HG02759 (cell line): ENCODE data around the gene SMIM33.
"Not testable (repeated sequence)": the region's sequence is repeated elsewhere in the genome, so short reads cannot be mapped to it uniquely, and the experiment has no call there.

Source experiments
- ATAC-seq: cut with Tn5 transposase; IDR thresholded peaks from one replicate; pipeline ENCODE4 v1.9.1; 2021; ENCODE audit warnings: mild to moderate bottlenecking, moderate library complexity; ENCODE audit not compliant: unreplicated experiment

Gene SMIM33

DNA sequence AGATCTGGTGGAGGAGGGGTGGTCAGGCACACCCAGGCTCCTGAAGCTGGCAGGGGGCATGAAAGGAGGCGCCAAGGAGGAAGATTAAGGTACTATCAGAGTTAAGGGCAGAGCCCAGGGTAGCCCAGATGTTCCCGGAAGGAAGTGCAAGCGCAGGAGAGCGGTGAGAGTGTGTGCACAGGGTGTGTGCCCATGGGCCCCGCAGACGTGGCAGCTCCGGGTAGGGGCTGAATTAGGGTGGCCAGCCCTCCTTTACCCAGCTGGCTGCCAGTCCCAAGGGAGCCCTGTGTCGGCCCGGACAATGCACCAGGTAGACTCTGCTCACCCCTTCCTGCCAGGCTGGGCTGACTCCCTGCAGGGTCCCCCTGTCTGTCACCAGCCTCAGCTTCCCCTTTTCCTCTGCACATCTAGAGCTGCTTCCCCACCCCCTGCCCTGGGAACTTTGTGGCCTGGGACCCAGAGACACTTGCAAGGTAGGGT is at the start of gene SMIM33:
Gene SMIM33 (plus strand): TSS at position 184 of the 480 bp plus-strand sequence. CDS start 118 bp downstream, at position 302.
- no peak for ATAC-seq

DNA sequence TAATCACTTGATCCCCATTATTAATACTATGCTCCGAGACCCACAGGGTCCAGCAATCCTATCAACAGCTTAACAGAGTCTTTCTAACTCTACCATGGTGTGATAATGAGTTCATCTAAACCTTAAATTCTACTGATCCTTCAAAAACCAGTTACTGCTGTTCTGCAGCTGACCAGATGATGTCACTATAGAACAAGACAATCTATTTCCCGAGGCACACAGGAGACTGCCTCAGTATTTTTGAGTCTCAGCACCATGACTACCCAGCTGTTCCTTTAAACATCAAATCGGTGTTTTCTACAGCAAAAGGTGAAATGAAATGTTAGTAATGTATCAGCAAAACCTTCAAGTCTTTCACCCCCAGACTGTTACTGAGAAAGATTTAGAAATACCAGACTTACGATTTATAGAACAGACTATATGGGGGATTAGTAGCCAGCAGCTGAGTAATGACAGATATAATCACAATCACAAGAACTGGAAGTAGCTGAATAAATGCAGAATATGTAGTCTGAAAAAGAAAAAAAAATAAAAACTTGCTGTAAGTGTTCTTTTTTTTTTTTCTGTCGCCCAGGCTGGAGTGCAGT is 48.4 kb upstream of the SMIM33 start:
- peak; percentile 66 for ATAC-seq

DNA sequence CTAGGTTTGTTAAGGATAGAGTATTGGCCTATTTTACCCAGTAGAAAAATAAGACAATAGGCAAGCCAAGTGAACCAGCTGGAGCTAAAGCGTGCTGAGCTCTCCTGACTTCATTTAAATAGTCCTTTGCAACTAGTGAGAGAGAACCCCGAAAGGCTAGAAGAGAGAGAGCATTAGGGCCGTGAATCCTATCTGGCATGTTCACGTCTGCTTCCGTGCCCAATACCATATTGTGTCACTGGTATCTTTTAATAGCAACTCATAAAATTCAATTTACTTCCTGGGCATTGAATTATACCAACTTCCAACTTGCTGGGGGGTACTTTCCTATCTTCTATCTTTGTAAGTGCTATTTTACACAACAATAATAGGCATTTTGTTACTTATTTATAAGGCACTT is 45.3 kb upstream of the SMIM33 start:
- no peak for ATAC-seq

DNA sequence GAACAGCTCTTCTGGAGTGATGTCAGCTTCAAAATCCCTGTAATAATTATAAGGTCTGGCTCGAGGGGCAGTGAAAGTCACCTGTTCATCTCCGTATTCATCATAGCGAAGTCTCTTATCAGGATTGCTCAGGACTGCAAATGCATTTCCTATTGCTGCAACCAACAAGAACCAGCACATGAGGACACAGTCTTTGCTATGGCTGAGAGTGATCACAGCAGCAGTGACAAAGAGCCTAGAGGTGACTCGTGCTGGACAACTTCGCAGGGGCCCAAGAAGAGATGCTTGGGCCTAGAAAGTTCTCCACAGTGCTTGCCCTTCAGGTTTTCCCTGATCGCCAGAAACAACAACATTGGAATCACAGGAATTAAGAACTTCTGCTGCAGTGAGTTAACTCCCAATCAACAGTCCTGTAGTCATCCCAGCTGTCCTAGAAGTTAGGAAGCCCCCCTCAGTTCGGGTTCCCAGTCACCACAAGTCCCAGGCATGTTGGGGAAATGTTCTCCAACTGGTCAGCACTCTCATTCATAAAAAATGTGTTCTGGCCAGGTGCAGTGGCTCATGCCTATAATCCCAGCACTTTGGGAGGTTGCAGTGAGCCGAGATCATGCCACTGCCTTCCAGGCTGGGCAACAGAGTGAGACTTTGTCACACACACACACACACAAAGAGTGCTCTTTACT is 44.5 kb upstream of the SMIM33 start:
- ATAC-seq = no peak

DNA sequence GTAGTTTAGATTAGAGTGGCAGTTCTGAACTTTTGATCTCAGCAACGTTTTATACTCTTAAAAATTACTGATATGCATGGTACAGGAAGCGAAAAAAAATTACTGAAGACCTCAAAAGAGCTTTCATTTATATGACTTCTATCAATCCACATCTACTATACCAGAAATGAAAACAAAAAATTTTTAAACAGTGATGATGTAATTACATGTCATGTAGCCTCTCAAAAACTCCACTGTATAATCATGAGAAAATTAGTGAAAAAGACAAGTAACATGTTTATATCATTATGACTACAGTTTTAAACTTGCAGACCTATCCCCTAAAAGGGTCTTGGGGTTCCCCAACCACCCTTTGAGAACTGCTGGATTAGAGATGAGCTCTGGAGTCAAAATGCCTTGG is 40.8 kb upstream of the SMIM33 start:
- ATAC-seq = no peak

DNA sequence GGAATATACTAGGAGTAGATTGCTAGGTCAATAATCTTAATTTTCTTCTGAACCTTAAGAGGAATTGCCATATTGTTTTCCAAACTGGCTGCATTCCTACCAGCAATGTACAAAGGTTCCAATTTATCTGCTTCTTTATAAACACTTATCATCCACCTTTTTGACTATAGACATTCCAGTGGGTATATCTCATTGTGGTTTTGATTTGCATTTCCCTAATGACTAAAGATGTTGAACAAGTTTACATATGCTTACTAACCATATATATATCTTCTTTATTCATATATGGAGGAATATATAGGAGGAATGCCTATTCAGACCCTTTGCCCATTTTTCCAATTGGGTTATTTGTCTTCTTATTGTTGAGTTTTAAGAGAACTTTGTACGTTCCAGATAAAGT is 39.1 kb upstream of the SMIM33 start:
- no peak for ATAC-seq

DNA sequence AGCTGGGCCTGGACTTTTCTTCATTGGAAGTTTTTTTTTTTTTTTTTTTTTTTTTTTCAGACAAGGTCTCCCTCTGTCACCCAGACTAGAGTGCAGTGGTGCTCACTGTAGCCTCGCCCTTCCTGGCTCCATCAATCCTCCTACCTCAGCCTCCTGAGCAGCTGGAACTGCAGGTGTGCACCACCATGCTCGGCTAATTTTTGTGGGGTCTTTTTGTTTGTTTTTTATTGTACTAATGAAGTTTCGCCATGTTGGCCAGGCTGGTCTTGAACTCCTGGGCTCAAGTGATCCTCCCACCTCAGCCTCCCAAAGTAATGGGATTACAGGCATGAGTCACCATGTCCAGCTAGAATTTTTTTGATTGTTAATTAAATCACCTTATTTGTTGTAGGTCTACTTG is 35.1 kb upstream of the SMIM33 start:
- ATAC-seq = no peak

DNA sequence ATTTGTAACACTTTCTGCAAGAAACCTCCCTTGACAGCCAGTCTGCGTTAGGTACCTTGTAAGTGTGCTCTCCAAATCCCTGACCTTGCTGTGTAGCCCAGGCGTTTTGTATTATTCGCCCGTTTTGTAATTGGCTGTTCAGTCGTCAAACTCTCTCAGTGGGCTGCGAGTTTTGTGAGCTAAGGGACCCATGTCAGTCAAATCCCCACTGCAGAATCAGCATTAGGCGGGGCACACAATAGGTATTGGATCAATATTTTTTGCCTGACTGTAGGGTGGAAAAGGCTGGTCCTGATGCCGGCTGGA is 32.1 kb upstream of the SMIM33 start:
- no peak for ATAC-seq

DNA sequence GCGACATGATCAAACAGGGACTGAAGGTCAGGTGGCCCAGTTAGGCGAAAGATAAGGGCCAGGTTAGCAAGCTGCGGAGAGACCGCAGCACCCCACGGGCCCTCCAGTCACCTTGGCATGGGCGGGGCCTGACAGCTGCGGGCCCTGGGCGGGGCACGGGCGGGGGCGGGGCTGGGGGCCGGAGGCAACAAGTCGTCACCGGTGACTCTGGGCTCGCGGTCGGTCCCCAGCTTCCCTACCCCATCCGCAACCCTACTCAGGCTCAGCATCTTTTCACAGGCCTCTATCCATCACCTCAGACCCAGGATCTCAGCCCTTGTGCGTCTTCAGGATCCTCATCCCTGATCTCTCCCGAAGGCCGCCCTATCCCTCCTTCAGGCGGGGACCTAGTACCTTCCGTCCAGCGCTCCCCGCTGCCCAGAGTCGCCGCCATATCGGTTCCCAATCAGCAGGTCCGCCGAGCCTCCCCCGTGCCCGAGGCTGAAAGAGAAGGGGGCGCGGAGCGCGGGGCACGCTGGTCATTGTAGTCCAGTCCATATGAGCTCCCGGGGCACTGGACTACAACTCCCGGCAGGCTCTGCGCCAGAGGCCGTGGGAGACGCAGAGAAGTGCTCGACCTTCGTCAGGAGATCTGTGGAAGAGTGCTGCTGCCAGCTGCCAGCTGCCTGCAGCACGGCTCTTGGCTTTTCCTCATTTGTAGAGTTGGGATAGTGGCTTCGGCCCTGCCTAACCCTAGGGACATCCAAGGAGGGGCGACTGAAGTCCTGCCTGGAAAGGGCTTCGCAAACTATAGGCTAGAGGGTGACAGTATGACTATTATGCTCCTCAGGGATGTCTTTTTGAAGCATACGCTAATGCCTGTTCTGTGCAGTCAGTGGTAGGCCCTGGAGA is 31.5 kb upstream of the SMIM33 start, which contains the start of gene DNAJC18:
Gene DNAJC18 (minus strand): TSS at position 513 of the 891 bp plus-strand sequence. CDS start 80 bp downstream, at position 433.
- peak; percentile 89 for ATAC-seq

DNA sequence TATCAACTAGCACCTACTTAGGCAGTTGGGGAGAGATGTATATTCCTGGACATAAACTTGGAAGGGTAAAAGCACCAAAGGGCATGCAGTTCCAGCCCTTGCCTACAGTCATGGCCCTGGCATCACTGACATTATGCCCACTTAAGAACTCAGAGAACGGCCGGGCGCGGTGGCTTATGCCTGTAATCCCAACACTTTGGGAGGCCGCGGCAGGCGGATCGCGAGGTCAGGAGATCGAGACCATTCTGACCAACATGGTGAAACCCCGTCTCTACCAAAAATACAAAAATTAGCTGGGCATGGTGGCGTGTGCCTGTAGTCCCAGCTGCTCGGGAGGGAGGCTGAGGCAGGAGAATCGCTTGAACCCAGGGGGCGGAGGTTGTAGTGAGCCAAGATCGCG is 30.4 kb upstream of the SMIM33 start:
- ATAC-seq = not testable (repeated sequence)

DNA sequence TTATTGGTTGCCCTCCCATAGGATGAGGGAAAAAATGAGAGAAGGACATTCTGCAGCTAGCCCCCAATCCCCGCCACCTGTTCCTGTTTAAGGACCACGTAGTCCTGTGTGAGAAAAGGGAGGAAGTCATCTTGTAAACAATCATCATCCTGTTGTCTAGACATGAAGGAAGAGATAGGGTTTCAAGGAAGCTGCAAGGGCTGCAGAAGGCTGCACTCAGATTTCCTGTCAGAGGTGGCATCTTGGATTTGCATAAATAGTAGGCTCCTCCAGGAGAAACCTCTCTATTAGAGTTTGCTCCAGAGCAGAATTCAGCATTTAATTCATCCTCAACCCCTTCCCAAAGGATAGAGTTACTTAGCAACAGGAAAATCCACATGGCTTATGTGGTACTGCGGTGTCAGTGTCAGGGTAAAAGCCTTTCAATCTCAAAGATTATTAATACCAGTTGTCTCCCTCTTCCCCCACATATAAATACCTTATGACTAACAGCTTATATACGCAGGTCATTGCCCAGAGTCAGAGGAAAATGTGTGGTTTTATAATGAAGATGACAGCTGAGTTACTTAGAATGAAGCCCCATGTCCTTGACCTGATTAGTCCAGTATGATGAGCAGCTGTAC is 26.9 kb upstream of the SMIM33 start:
- ATAC-seq = no peak

DNA sequence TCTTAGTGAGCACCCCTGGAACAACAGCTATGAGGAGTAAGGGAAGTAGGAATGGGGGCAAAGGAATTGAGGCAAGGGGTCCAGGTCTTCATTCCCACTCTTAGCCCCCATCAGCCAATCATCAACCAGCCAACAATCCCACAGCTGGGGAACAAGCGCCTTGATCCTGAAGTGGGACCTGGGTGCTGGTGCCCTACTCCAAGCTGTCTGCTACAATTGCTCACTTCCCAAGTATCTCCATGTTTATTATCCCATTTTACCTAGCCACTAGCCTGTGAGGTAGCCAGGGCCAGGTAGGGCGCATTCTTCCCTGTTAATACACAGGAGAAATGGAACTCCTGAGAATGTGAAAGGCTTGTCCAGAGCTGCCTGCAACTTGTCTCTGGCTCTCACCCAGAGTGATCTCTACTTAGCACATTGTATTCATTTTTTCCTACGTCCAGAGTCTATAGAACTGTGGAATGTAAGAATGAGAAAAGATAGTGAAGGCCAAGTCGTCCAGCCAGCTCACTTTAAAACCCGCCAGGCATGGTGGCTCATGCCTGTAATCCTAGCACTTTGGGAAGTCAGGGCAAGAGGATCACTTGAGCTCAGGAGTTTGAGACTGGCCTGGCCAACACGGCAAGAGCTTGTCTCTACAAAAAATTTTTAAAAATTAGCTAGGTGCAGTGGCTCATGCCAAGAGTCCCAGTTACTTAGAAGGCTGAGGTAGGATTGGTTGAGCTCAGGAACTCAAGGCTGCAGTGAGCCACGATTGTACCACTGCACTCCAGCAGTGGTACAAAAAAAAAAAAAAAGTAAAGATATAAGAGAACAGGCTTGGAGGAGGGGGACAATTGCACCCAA is 25.3 kb upstream of the SMIM33 start:
- no peak for ATAC-seq

DNA sequence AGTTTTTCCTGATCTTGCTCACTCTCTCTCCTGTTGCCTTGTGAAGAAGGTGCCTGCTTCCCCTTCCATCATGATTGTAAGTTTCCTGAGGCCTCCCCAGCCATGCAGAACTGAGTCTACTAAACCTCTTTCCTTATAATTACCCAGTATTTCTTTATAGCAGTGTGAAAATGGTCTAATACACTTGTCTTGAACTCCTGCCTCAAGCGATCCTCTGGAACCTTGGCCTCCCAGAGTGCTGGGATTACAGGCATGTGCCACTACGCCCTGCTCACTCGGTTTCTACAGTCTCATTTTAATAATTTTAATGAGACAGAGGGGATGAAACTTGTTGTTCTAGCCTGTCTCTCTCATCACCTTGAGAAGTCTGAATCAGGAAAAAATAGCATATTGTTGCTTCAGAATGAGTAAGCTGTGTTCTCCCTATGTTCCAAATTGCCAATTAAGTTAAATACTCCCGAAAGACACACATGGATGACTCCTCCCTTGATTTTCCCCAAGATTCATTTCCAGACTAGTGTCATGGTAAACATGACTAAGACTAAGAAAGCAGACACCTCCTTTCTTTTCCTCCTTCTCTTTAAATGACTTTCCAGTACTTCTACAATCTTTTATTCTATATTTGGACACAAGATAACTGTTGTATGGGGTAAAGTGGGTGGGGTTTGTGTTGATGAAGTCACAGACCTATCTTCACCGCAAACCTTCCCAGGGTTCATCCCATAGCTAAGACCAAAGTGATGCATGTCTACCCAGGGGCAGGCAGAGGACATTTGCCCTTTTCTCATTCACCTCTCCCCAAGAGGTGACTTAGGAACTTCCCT is 23.6 kb upstream of the SMIM33 start:
- ATAC-seq = peak; percentile 70

DNA sequence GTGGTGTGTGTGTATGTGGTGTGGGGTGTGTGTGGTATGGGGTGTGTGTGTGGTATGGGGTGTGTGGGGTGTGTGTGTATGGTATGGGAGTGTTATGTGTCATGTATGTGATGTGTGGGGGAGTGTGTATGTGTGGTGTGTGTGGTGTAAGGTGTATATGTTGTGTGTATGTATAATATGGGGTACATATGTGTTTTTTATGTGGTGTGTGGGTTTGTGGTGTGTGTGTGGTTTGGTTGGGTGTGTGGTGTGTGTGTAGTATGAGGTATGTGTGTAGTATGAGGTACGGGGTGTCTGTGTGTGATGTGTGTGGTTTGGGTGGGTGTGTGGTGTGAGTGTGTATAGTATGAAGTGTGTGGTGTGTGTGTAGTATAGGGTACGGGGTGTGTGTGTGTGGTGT is 19.6 kb upstream of the SMIM33 start:
- ATAC-seq = no peak

DNA sequence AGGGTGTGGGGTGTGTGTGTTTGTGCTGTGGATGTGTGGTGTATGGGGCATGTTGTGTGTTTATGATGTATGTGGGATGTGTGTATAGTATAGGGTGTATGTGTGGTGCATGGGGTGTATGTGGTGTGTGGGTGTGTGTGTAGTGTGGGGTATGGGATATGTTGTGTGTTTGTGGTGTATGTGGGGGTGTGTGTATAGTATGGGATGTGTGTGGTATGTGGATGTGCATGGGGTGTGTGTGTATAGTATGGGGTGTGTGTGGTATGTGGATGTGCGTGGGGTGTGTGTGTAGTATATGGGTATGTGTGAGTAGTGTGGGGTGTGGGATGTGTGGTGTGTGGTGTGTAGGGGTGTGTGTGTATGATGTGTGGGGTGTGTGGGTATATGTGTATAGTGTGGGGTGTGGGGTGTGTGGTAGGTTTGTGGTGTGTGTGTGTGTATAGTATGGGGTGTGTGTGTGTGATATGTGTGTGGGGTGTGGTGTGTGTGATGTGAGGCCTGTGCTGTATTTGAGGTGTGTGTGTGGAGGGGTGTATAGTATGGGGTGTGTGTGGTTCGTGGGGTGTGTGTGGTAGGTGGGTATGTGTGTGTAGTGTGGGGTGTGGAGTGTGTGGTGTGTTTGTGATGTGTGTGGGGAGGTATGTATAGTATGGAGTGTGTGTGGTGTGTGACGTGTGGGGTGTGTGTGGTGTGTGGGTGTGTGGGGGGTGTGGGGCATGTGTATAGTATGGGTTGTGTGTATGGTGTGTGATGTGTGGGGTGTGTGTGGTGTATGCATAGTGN is 18.7 kb upstream of the SMIM33 start:
- ATAC-seq = no peak

DNA sequence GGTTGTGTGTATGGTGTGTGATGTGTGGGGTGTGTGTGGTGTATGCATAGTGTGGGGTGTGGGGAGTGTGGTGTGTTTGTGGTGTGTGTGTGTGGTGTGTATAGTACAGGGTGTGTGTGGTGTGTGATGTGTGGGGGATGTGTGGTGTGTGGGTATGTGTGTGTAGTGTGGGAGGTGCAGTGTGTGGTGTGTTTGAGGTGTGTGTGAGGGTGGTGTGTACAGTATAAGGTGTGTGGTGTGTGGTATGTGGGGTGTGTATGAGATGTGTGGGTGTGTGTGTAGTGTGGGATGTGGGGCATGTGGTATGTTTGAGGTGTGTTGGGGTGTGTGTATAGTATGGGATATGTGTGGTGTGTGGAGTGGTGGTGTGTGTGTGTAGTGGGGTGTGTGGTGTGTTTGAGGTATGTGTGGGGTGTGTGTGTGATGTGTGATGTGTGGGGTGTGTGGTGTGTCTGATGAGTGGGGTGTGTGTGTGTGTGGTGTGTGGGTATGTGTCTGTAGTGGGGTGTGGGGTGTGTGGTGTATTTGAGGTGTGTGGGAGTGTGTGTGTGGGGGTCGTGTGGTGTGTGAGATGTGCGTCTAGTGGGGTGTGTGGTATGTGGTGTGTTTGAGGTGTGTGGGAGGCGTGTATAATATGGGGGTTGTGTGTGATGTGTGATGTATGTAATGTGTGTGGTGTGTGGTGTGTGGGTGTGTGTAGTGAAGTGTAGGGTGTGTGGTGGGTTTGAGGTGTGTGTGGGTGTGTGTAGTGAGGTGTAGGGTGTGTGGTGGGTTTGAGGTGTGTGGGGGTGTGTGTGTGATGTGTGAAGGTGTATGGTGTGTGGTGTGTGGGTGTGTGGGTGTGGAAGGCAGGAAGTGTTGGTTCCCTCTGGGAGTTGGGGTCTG is 16.9 kb upstream of the SMIM33 start:
- ATAC-seq = no peak

DNA sequence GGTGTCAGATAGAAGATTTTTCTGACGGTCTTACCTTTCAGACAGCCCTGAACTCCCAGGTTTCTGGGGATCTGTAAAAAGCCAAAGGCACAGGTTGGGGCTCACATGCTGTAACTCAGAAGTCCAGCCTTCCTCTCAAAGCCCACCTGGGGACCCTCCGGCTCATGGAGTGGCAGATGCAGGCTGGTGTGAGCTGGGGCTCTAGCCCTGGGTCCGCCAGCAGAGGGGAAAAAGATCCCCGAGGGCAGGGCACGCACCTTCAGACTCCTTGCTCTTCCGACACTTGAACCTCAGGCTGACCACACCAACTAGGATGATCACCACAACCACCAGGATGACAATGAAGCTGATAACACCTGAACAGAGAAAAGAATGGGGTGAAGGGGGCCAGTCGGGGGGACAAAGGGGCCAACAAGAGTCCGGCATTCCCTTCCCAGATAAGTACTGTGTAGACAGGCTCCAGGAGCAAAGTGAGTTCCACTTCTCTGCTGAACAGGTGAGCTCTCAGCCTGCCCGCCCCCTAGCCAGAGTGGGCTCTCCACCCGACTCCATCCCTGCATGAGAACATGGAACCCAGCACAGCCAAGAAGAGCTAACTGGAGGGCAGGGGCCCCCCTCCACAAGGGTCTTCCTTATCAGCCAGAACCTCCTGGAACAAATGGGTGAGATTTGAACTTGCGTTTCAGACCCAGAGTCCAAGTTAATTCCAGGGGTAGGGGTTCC is 16.1 kb upstream of the SMIM33 start:
- no peak for ATAC-seq
